A549 (cell line): Measurements from ENCODE around the gene RGS19. TPM values are rescaled to one million over a fixed set of nuclear protein-coding genes. Genes with fewer than 3 reads are reported as not detected.

ENCODE experiments used
- ATAC-seq, 2 experiments: fragments of 200-7000 bp in 1 of 2; fragments of >200 bp in 1 of 2; cut with Nextera tagmentation in 1 of 2; cut with Tn5 transposase in 1 of 2; 3 replicates each; pipeline versions ENCODE4 v1.8.0 to v1.9.1; 2018 to 2020; ENCODE audit warnings: mild to moderate bottlenecking in 1 of 2, moderate library complexity in 1 of 2
- CTCF ChIA-PET: fragments of 300-600 bp; sonication (Branson Sonifier 250); formaldehyde crosslinking; extraction: SDS; loops from one replicate; lab custom pipeline; 2021; ENCODE audit warnings: antibody characterized with exemption, inconsistent platforms; lab: Yijun Ruan, JAX
- POLR2A ChIA-PET: fragments of 350-600 bp; formaldehyde crosslinking; extraction: SDS; loops from one replicate; lab custom pipeline; 2021; ENCODE audit warnings: antibody characterized with exemption, inconsistent platforms; lab: Yijun Ruan, JAX
- DNase-seq, 2 experiments: peaks; one replicate each; pipeline versions ENCODE4 v3.0.0 to v3.0.0-alpha.2; 2011 to 2016; ENCODE audit warnings: low read depth in 1 of 2, low spot score in 1 of 2
- FAIRE-seq: peaks from 2 replicates; lab custom pipeline; 2011; peaks lifted over from hg19 to GRCh38; lab: Jason Lieb, UNC
- H3K27ac ChIP-seq, 2 experiments: fragments of >200 bp; sonication (Bioruptor Twin); formaldehyde crosslinking; 3 replicates each; pipeline ENCODE4 v1.5.1; 2016 to 2017
- H3K4me1 ChIP-seq: fragments of >200 bp; sonication (Bioruptor Twin); formaldehyde crosslinking; 3 replicates; pipeline ENCODE4 v1.6.1; 2016
- H3K4me2 ChIP-seq: fragments of >200 bp; sonication (Bioruptor Twin); formaldehyde crosslinking; 3 replicates; pipeline ENCODE4 v1.6.1; 2016
- H3K4me3 ChIP-seq: fragments of >200 bp; sonication (Bioruptor Twin); formaldehyde crosslinking; 3 replicates; pipeline ENCODE4 v1.5.1; 2016
- H3K9me3 ChIP-seq: fragments of >200 bp; sonication (Bioruptor Twin); formaldehyde crosslinking; 3 replicates; pipeline ENCODE4 v1.6.1; 2016
- ATOH8 ChIP-seq: fragments of 250-450 bp; sonication (Bioruptor Pico); IDR thresholded peaks from 2 replicates; pipeline ENCODE4 v1.5.0; 2020; ENCODE audit warnings: low read depth, mild to moderate bottlenecking, moderate library complexity
- CEBPB ChIP-seq, 2 experiments: fragments of >200 bp in 1 of 2; sonication (Bioruptor Twin) in 1 of 2; formaldehyde crosslinking in 1 of 2; IDR thresholded peaks; 2 replicates each; pipeline ENCODE4 v1.6.1; 2012 to 2016
- CTCF ChIP-seq: fragments of >200 bp; sonication (Bioruptor Twin); formaldehyde crosslinking; IDR thresholded peaks from 3 replicates; pipeline ENCODE4 v1.5.1; 2016
- EP300 ChIP-seq, 2 experiments: fragments of >200 bp; sonication (Bioruptor Twin); formaldehyde crosslinking; IDR thresholded peaks; 2 replicates in 1 of 2; 3 replicates in 1 of 2; pipeline ENCODE4 v1.6.1; 2016 to 2017
- FOSB ChIP-seq: fragments of 250-450 bp; sonication (Bioruptor Pico); IDR thresholded peaks from 2 replicates; pipeline ENCODE4 v1.5.0; 2020; ENCODE audit warnings: mild to moderate bottlenecking, moderate library complexity
- FOSL2 ChIP-seq, 2 experiments: fragments of 450-650 bp in 1 of 2; fragments of >200 bp in 1 of 2; sonication (Bioruptor Twin) in 1 of 2; formaldehyde crosslinking; IDR thresholded peaks; 2 replicates each; pipeline versions ENCODE4 v1.5.0 to v1.6.1; 2016 to 2020; ENCODE audit warnings: mild to moderate bottlenecking in 1 of 2, moderate library complexity in 1 of 2
- FOXS1 ChIP-seq: fragments of 250-450 bp; sonication (Bioruptor Pico); IDR thresholded peaks from 2 replicates; pipeline ENCODE4 v1.5.0; 2020; ENCODE audit warnings: mild to moderate bottlenecking, moderate library complexity
- GATA3 ChIP-seq: IDR thresholded peaks from 2 replicates; pipeline ENCODE4 v1.6.1; 2012; ENCODE audit warnings: borderline replicate concordance
- HES2 ChIP-seq: fragments of >200 bp; sonication (Bioruptor Twin); formaldehyde crosslinking; IDR thresholded peaks from 2 replicates; pipeline ENCODE4 v1.6.1; 2016
- HOXB13 ChIP-seq: fragments of 250-450 bp; sonication (Bioruptor Pico); IDR thresholded peaks from 2 replicates; pipeline ENCODE4 v1.5.0; 2020; ENCODE audit warnings: low read depth, mild to moderate bottlenecking, moderate library complexity
- HOXB5 ChIP-seq: fragments of 250-450 bp; sonication (Bioruptor Pico); IDR thresholded peaks from 2 replicates; pipeline ENCODE4 v1.5.0; 2020; ENCODE audit warnings: mild to moderate bottlenecking, moderate library complexity
- KDM1A ChIP-seq: fragments of 200-600 bp; sonication (generic); IDR thresholded peaks from 2 replicates; pipeline ENCODE4 v1.6.1; 2016; ENCODE audit warnings: low read depth, mild to moderate bottlenecking
- KDM5A ChIP-seq: fragments of 200-600 bp; sonication (generic); IDR thresholded peaks from 2 replicates; pipeline ENCODE4 v1.6.1; 2016; ENCODE audit warnings: antibody characterized with exemption, mild to moderate bottlenecking
- MAZ ChIP-seq: fragments of 150-350 bp; IDR thresholded peaks from 2 replicates; pipeline ENCODE4 v1.6.1; 2014; ENCODE audit warnings: antibody characterized with exemption, low read depth, low read length, borderline replicate concordance
- MYC ChIP-seq: IDR thresholded peaks from 2 replicates; pipeline ENCODE4 v1.6.1; 2012; ENCODE audit warnings: mild to moderate bottlenecking, inconsistent platforms, low read length, improper control_type of control experiment, borderline replicate concordance
- NFE2L2 ChIP-seq: fragments of 150-350 bp; conservative IDR thresholded peaks from 2 replicates; pipeline ENCODE4 v1.6.1; 2014; ENCODE audit warnings: low read length
- REST ChIP-seq: fragments of 200-600 bp; sonication (generic); IDR thresholded peaks from 2 replicates; pipeline ENCODE4 v1.6.1; 2016; ENCODE audit warnings: antibody characterized with exemption, mild to moderate bottlenecking, moderate library complexity
- RFX5 ChIP-seq: fragments of 450-650 bp; IDR thresholded peaks from 2 replicates; pipeline ENCODE4 v1.7.1; 2014; ENCODE audit warnings: antibody characterized with exemption, mild to moderate bottlenecking, moderate library complexity
- ZNF302 ChIP-seq: fragments of 250-450 bp; sonication (Bioruptor Pico); IDR thresholded peaks from 2 replicates; pipeline ENCODE4 v1.9.0; 2021; ENCODE audit warnings: inconsistent platforms, mild to moderate bottlenecking, moderate library complexity
- WGBS: methylation state at CpG from one replicate; pipeline ENCODE4 v1.1.6; 2017; ENCODE audit errors: missing lambda C conversion rate; 5-methylcytosine and 5-hydroxymethylcytosine counted together
- polyA plus RNA-seq, 4 experiments: library from polyadenylated mRNA; depleted of rRNA in 3 of 4; stranded (reverse); fragments of >200 nt; fragmentation: RNase III in 1 of 4; extraction: RNeasy Plus Mini Kit Qiagen cat#74134 plus additional on column Dnase treatment in 1 of 4; gene quantifications; 2 replicates in 3 of 4; 3 replicates in 1 of 4; pipeline ENCODE4 v1.2.3, GENCODE V29; 2011 to 2017

RGS19 gene
- polyA plus RNA-seq, 2 of the 4 experiments (the other 2 are of a cell fraction), result 13.8 to 18.8 TPM

GRCh38 chr20:64047968-64048401 is 31.3 kb downstream of the RGS19 start:
- no peaks in the 10 kb centered on the region for H3K9me3 ChIP-seq
- no peak overlapping the region for H3K4me3 ChIP-seq
- CTCF ChIA-PET, result interaction anchor here (0.5 to 1.8 kb wide), 6 partner anchors 9 to 363 kb away, joined by 3 to 6 read pairs (median 4); no protein-coding TSS in a partner anchor
- H3K27ac ChIP-seq, result no peak overlapping the region
- ATAC-seq (no peak), FAIRE-seq (no peak), DNase-seq (no peak)
- TF ChIP-seq FOSL2 (IDR thresholded peaks at IDR 0.05), result no peak
- no peak for TF ChIP-seq FOSL2 (CRISPR knock-in tag; IDR thresholded peaks at IDR 0.05)
- TF ChIP-seq GATA3, result no peak
- no peak for TF ChIP-seq FOXS1 (CRISPR knock-in tag)
- TF ChIP-seq REST, result no peak
- TF ChIP-seq RFX5, result no peak
- peaks cover 40% of the 10 kb centered on the region for H3K4me1 ChIP-seq
- WGBS, result 94% methylated on average over 39 of the region's 49 CpGs
- POLR2A ChIA-PET, result no interaction called here
- no peak overlapping the region for H3K4me2 ChIP-seq

- FAIRE-seq (no peak), ATAC-seq (no peak), DNase-seq (no peak)
- ChIA-PET POLR2A (no interaction called here), CTCF (interaction anchor here (1.0 to 1.6 kb wide), 4 partner anchors 9 to 74 kb away, joined by 3 to 6 read pairs (median 4); no protein-coding TSS in a partner anchor)
- H3K9me3 ChIP-seq, result no peaks in the 10 kb centered on the region
- 100% methylated on average over 6 of the region's 8 CpGs for WGBS
- no peak overlapping the region for H3K27ac ChIP-seq
- H3K4me1 ChIP-seq, result peaks cover 40% of the 10 kb centered on the region
- no peak for TF ChIP-seq HOXB13 (CRISPR knock-in tag)
- no peak for TF ChIP-seq NFE2L2
- TF ChIP-seq ZNF302, result no peak
- no peak for TF ChIP-seq FOSB (CRISPR knock-in tag)
- no peak for TF ChIP-seq MYC
- TF ChIP-seq MAZ, result no peak
- TF ChIP-seq CEBPB (IDR thresholded peaks at IDR 0.05), result no peak
- TF ChIP-seq HES2, result no peak
- TF ChIP-seq EP300 (IDR thresholded peaks at IDR 0.05), result no peak
- TF ChIP-seq KDM1A, result no peak
- TF ChIP-seq CTCF, result no peak
- TF ChIP-seq HOXB5 (CRISPR knock-in tag), result no peak
- no peak for TF ChIP-seq REST
- no peak for TF ChIP-seq KDM5A
- TF ChIP-seq ATOH8, result no peak
- TF ChIP-seq GATA3, result no peak
- TF ChIP-seq FOSL2 (IDR thresholded peaks at IDR 0.05), result no peak
- no peak for TF ChIP-seq FOSL2 (CRISPR knock-in tag; IDR thresholded peaks at IDR 0.05)
- no peak overlapping the region for H3K4me2 ChIP-seq
- H3K4me3 ChIP-seq, result no peak overlapping the region
Observed at GRCh38 chr20:64047046-64047389, 32.3 kb downstream of the RGS19 start.
